ENCODE measurements around the gene RHBG. TPM values are rescaled to one million over a fixed set of nuclear protein-coding genes. Genes with fewer than 3 reads are reported as not detected.

Gene RHBG
- total RNA-seq, 1 experiment from 2014 or later = 5.7 TPM

DNA sequence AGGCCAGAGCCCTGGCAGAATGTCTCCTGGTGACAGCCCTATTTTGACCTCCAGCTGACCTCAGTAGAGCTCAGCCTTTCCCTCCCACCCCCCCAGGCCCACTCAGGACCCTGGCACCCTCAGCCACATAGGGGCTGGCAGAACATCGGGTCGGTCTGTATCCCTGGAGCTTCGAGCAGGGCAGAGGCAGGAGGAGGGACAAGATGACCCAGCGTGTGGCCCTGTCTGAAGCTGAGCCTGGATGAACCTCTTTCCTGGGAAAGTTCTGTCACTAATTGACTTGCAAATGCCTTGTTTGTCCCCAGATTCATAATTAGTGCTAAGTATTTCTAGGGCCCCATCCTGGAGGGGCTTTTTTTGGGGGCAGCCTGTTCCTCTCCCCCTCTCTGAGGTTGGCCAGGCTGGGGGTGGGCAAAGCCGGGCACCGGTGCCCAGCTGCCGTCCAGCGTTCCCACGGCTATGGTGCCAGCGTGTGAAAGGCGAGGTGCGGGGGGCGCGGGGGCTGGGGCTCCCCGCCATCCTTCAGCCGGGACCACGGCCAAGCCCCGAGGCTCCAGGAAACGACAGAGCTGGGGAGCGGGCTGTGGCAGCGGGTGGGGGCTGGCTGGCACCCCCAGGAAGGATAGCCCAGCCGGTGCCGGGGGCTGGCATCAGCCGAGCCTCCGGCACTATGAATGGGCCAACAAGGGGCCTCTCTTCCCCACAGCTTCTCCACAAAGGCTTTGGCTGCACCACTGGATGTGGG, 31.4 kb downstream of the RHBG start:
- H3K4me1 ChIP-seq (ENCODE audit: control insufficient read depth in 1 of 2, insufficient read depth in 2 of 2, low read length in 2 of 2) = peaks cover 14 to 49% of the 10 kb centered on the region in 2 experiments
- H3K4me2 ChIP-seq (ENCODE audit: low read length) = 0 out of 2 replicates have a peak overlapping the region, but pooled peaks have one; percentile 24
- ATAC-seq = no peak
- ChIA-PET POLR2A (interaction anchor here (1.2 kb wide), 1 partner anchor 21 kb away, joined by 4 read pairs; no protein-coding TSS in a partner anchor), RAD21 (ENCODE audit: low non-redundant PET in 1 of 2, low total read pairs in 2 of 2, uncharacterized antibody in 2 of 2, unreplicated experiment in 2 of 2) (no interaction called here), CTCF (interaction anchor here (1.1 to 1.6 kb wide), 2 partner anchors 15 to 45 kb away, joined by 3 to 7 read pairs; no protein-coding TSS in a partner anchor)
- no peaks in the 10 kb centered on the region for H3K27me3 ChIP-seq (ENCODE audit: insufficient read depth, low read length)
- no peak overlapping the region for H3K27ac ChIP-seq (ENCODE audit: low read depth, low read length)
- H3K79me2 ChIP-seq (ENCODE audit: insufficient read depth, low read length) = no peaks in the 10 kb centered on the region
- no TSS peak for BruUV-seq (replicated peaks)
- H2AFZ ChIP-seq (ENCODE audit: low read depth, low read length, poor library complexity, severe bottlenecking) = no peak overlapping the region
- no peaks in the 10 kb centered on the region for H4K20me1 ChIP-seq (ENCODE audit: insufficient read depth)
- H3K4me3 ChIP-seq (replicated peaks in 1 of 2; ENCODE audit: low read depth in 1 of 2, low read length in 2 of 2) = no peak overlapping the region
- intact Hi-C loops (cut with micrococcal nuclease) = no loop called here
- H3K9me2 ChIP-seq (ENCODE audit: insufficient read depth) = no peaks in the 10 kb centered on the region
- peak overlapping the region; percentile 49; the same call in 1 of the 2 replicates for H3K9ac ChIP-seq (ENCODE audit: low read length)
- TF ChIP-seq FOSL1 (IDR thresholded peaks at IDR 0.05; ENCODE audit: low read depth) = no peak
- no peak for TF ChIP-seq EZH2phosphoT487 (IDR thresholded peaks at IDR 0.05; ENCODE audit: borderline replicate concordance)
- no peak for DNase-seq (ENCODE audit: low read depth, low spot score)
- H3K36me3 ChIP-seq (ENCODE audit: control insufficient read depth in 1 of 2, insufficient read depth in 2 of 2, low read length in 2 of 2) = no peaks in the 10 kb centered on the region
- no peaks in the 10 kb centered on the region for H3K9me3 ChIP-seq (ENCODE audit: control insufficient read depth in 1 of 2, insufficient read depth in 1 of 2, low read depth in 1 of 2, low read length in 2 of 2)

DNA sequence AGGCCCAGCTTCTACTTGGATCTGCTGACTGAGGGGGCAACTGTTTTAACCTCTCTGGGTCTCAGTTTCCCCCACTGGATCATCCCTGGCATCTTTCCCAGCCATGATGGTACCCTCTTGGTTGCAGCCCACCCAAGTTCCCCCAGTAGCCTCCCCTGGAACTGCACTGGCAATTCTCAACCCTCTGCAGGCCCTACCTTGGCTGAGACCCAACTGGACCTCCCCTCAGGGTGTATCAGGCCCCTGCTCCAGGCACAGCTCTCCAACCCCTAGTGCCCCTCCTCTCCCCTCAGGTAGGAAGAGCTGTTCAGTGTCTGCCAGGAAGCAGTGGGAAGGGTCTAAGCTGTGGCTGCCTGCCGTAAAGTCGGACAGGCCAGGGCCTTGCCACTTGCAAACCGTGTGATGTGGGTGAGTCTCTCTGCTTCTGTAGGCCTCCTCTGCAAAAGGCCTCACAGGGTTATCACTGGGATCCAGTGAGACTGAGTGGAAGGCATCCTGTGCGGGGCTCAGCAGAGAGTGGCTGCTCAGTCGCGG, 32.1 kb downstream of the RHBG start:
- CTCF ChIA-PET = no interaction called here
- H4K20me1 ChIP-seq (ENCODE audit: insufficient read depth) = no peaks in the 10 kb centered on the region
- TF ChIP-seq RAD21 (IDR thresholded peaks at IDR 0.05; ENCODE audit: low read depth) (no peak), ELF1 (IDR thresholded peaks at IDR 0.05; ENCODE audit: borderline replicate concordance, low read depth) (no peak), TCF7L2 (IDR thresholded peaks at IDR 0.05; ENCODE audit: borderline replicate concordance, extremely low read depth, insufficient read depth, insufficient read length) (no peak), ZFX (IDR thresholded peaks at IDR 0.05) (no peak), CEBPB (IDR thresholded peaks at IDR 0.05; ENCODE audit: low read depth) (no peak), EZH2phosphoT487 (IDR thresholded peaks at IDR 0.05; ENCODE audit: borderline replicate concordance) (no peak), ZNF274 (IDR thresholded peaks at IDR 0.05; ENCODE audit: low read depth, low read length) (no peak), FOSL1 (IDR thresholded peaks at IDR 0.05; ENCODE audit: low read depth) (no peak), POLR2A (IDR thresholded peaks at IDR 0.05; ENCODE audit: borderline replicate concordance, extremely low read depth, insufficient read depth, insufficient read length) (no peak), POLR2AphosphoS5 (IDR thresholded peaks at IDR 0.05; ENCODE audit: low read depth, low read length) (no peak), SRF (IDR thresholded peaks at IDR 0.05; ENCODE audit: low read depth) (no peak), CBX3 (IDR thresholded peaks at IDR 0.05; ENCODE audit: low read depth) (no peak)
- TF ChIP-seq, protein P1, sequence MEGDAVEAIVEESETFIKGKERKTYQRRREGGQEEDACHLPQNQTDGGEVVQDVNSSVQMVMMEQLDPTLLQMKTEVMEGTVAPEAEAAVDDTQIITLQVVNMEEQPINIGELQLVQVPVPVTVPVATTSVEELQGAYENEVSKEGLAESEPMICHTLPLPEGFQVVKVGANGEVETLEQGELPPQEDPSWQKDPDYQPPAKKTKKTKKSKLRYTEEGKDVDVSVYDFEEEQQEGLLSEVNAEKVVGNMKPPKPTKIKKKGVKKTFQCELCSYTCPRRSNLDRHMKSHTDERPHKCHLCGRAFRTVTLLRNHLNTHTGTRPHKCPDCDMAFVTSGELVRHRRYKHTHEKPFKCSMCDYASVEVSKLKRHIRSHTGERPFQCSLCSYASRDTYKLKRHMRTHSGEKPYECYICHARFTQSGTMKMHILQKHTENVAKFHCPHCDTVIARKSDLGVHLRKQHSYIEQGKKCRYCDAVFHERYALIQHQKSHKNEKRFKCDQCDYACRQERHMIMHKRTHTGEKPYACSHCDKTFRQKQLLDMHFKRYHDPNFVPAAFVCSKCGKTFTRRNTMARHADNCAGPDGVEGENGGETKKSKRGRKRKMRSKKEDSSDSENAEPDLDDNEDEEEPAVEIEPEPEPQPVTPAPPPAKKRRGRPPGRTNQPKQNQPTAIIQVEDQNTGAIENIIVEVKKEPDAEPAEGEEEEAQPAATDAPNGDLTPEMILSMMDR (IDR thresholded peaks at IDR 0.05 in 2 of 3, conservative IDR thresholded peaks at IDR 0.05 in 1 of 3; ENCODE audit: borderline replicate concordance in 1 of 3, insufficient read depth in 1 of 3, low read depth in 2 of 3, low read length in 2 of 3) = no peak
- TF ChIP-seq, protein P2, sequence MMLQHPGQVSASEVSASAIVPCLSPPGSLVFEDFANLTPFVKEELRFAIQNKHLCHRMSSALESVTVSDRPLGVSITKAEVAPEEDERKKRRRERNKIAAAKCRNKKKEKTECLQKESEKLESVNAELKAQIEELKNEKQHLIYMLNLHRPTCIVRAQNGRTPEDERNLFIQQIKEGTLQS (IDR thresholded peaks at IDR 0.05) = no peak
- TF ChIP-seq, protein P3, sequence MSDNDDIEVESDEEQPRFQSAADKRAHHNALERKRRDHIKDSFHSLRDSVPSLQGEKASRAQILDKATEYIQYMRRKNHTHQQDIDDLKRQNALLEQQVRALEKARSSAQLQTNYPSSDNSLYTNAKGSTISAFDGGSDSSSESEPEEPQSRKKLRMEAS (IDR thresholded peaks at IDR 0.05) = no peak

More for the DNA sequence above, 32.1 kb downstream of the RHBG start:
- Histone ChIP-seq H3K9ac (ENCODE audit: low read length) (peak overlapping the region; percentile 2; the same call in 1 of the 2 replicates), H3K27ac (ENCODE audit: low read depth, low read length) (no peak overlapping the region), H3K4me1 (ENCODE audit: control insufficient read depth in 1 of 2, insufficient read depth in 2 of 2, low read length in 2 of 2) (peaks cover 14 to 46% of the 10 kb centered on the region in 2 experiments), H3K9me3 (ENCODE audit: control insufficient read depth in 1 of 2, insufficient read depth in 1 of 2, low read depth in 1 of 2, low read length in 2 of 2) (no peaks in the 10 kb centered on the region), H3K36me3 (ENCODE audit: control insufficient read depth in 1 of 2, insufficient read depth in 2 of 2, low read length in 2 of 2) (no peaks in the 10 kb centered on the region), H3K4me3 (replicated peaks in 1 of 2; ENCODE audit: low read depth in 1 of 2, low read length in 2 of 2) (no peak overlapping the region), H3K79me2 (ENCODE audit: insufficient read depth, low read length) (no peaks in the 10 kb centered on the region), H3K9me2 (ENCODE audit: insufficient read depth) (no peaks in the 10 kb centered on the region), H3K27me3 (ENCODE audit: insufficient read depth, low read length) (no peaks in the 10 kb centered on the region), H3K4me2 (ENCODE audit: low read length) (no peak overlapping the region), H2AFZ (ENCODE audit: low read depth, low read length, poor library complexity, severe bottlenecking) (no peak overlapping the region)
- intact Hi-C loops (cut with micrococcal nuclease) = no loop called here
- DNase-seq (ENCODE audit: low read depth, low spot score) (no peak), ATAC-seq (no peak)
- RAD21 ChIA-PET (ENCODE audit: low non-redundant PET in 1 of 2, low total read pairs in 2 of 2, uncharacterized antibody in 2 of 2, unreplicated experiment in 2 of 2) = no interaction called here
- BruUV-seq (replicated peaks) = no TSS peak
- POLR2A ChIA-PET = interaction anchor here (1.2 kb wide), 1 partner anchor 20 kb away, joined by 4 read pairs; no protein-coding TSS in a partner anchor
